K562 (cell line): ENCODE measurements around the gene COQ9. TPM values are rescaled to one million over a fixed set of nuclear protein-coding genes. Genes with fewer than 3 reads are reported as not detected.

Experiments
- ARID2 ChIP-seq: fragments of 450-650 bp; IDR thresholded peaks from 2 replicates; pipeline ENCODE4 v1.6.1; 2017; ENCODE audit warnings: antibody characterized with exemption, mild to moderate bottlenecking
- BRD4 ChIP-seq: fragments of 200-600 bp; sonication (generic); IDR thresholded peaks from 2 replicates; pipeline ENCODE4 v1.6.1; 2017; ENCODE audit warnings: inconsistent platforms
- DPF2 ChIP-seq: fragments of 450-650 bp; IDR thresholded peaks from 2 replicates; pipeline ENCODE4 v1.6.1; 2016
- FOXP1 ChIP-seq: sonication (generic); formaldehyde crosslinking; IDR thresholded peaks from 2 replicates; pipeline ENCODE4 v1.8.0; 2022; ENCODE audit warnings: mild to moderate bottlenecking, missing genetic modification reagents
- GABPB1 ChIP-seq: sonication (generic); formaldehyde crosslinking; IDR thresholded peaks from 2 replicates; pipeline ENCODE4 v1.8.0; 2022; ENCODE audit warnings: mild to moderate bottlenecking, missing genetic modification reagents
- HDAC1 ChIP-seq, 2 experiments: fragments of 450-650 bp; IDR thresholded peaks; 2 replicates each; pipeline ENCODE4 v1.6.1; 2016 to 2017; ENCODE audit warnings: inconsistent platforms in 1 of 2, mild to moderate bottlenecking in 1 of 2, moderate library complexity in 1 of 2
- KLF13 ChIP-seq: fragments of 450-650 bp; IDR thresholded peaks from 2 replicates; pipeline ENCODE4 v1.6.1; 2016; ENCODE audit warnings: missing genetic modification characterization, low read depth, mild to moderate bottlenecking, missing compliant biosample characterization, moderate library complexity, borderline replicate concordance
- MED1 ChIP-seq: sonication (generic); formaldehyde crosslinking; IDR thresholded peaks from 2 replicates; pipeline ENCODE4 v1.8.1; 2023; ENCODE audit warnings: missing genetic modification reagents, borderline replicate concordance
- RBM39 ChIP-seq: fragments of 200-400 bp; formaldehyde crosslinking; optimal IDR thresholded peaks from 2 replicates; pipeline ENCODE3; 2018; ENCODE audit warnings: low read depth, low read length
- RCOR1 ChIP-seq, 2 experiments: IDR thresholded peaks; 2 replicates each; pipeline ENCODE4 v1.6.1; 2012; ENCODE audit warnings: low read depth in 2 of 2, low read length in 2 of 2, borderline replicate concordance in 1 of 2, improper control_type of control experiment in 1 of 2
- SMARCE1 ChIP-seq: fragments of 450-650 bp; IDR thresholded peaks from 2 replicates; pipeline ENCODE4 v1.7.1; 2016; ENCODE audit warnings: mild to moderate bottlenecking
- TRIM24 ChIP-seq, 2 experiments: fragments of 450-650 bp; IDR thresholded peaks; 2 replicates each; pipeline ENCODE4 v1.6.1; 2016
- ZKSCAN1 ChIP-seq: fragments of 150-350 bp; IDR thresholded peaks from 2 replicates; pipeline ENCODE4 v1.6.1; 2016; ENCODE audit warnings: low read depth, low read length
- polyA plus RNA-seq, 8 experiments: library from polyadenylated mRNA; depleted of rRNA in 4 of 8; stranded (reverse) in 5 of 8; unstranded in 3 of 8; fragments of >200 nt; fragmentation: Nextera tagmentation in 2 of 8; fragmentation: Illumina TruSeq in 1 of 8; extraction: Ambion mirVana in 2 of 8; extraction: Trizol in 1 of 8; gene quantifications; 2 replicates each; pipeline versions ENCODE4 v1.2.1 to v1.2.3, GENCODE V29; 2011 to 2014; ENCODE audit warnings: inconsistent platforms in 1 of 8, missing spikeins in 1 of 8
- total RNA-seq, 7 experiments: library from RNA; depleted of rRNA in 6 of 7; stranded (reverse); fragments of >200 nt in 6 of 7; fragmentation: Illumina TruSeq in 2 of 7; extraction: Trizol in 2 of 7; gene quantifications; 2 replicates each; pipeline versions ENCODE4 v1.2.1 to v1.2.3, GENCODE V29; 2011 to 2021; ENCODE audit warnings: low replicate concordance in 1 of 7
- TF ChIP-seq, protein P1 (sequence below): sonication (generic); formaldehyde crosslinking; IDR thresholded peaks from 2 replicates; pipeline ENCODE4 v1.8.0; 2022; ENCODE audit warnings: missing genetic modification reagents, mild to moderate bottlenecking, moderate library complexity, borderline replicate concordance
- TF ChIP-seq, protein P2 (sequence below): IDR thresholded peaks from 2 replicates; pipeline ENCODE4 v1.6.1; 2011; ENCODE audit warnings: borderline replicate concordance, low read depth, mild to moderate bottlenecking, moderate library complexity, low read length; ENCODE audit not compliant: insufficient read depth, poor library complexity, severe bottlenecking
- TF ChIP-seq, protein P3 (sequence below), 2 experiments: fragments of 450-650 bp in 1 of 2; sonication (generic) in 1 of 2; formaldehyde crosslinking in 1 of 2; IDR thresholded peaks; 2 replicates each; pipeline versions ENCODE4 v1.7.1 to v1.9.0; 2016 to 2022; ENCODE audit warnings: inconsistent platforms in 1 of 2, mild to moderate bottlenecking in 1 of 2, missing genetic modification reagents in 1 of 2

Gene COQ9
- total and polyA plus RNA-seq, 9 of the 15 experiments (the other 6 are each of a cell fraction or from before 2014, with no cell fraction given), result 35.0 to 139 (median 71.4) TPM

DNA sequence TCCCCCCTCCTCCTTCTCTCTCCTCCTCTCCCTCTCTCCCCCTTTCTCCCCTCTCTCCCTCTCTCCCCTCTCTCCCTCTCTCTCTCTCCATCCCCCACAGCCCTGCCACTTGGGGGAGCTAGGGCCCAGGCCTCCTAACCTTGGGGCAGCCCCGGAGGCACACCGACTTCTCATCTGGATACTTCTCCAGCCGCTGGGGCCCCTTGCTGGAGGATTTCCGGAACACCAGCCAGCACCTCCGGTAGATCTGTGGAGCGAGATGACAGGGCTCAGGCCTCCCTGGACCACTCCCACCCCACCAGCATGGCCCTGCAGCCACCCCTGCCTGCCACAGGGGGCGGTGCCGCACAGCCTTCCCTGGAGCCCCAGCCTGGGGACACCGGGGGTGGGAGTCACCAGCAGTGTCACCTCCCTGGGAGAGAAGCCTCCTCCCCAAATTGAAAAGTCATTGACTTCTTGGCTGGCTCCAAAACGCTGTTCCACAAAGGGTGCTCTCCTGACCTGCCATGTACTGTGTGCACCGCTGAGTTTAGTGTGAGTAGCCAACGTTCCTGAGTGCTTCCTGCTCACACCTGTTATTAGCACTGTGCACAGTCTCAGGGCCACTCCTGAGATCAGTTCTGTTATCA lies 28.5 kb downstream of the COQ9 start (continued):
- TF ChIP-seq TRIM24 (IDR thresholded peaks at IDR 0.05) (no peak), RCOR1 (IDR thresholded peaks at IDR 0.05; ENCODE audit: borderline replicate concordance in 1 of 2, low read depth in 2 of 2, low read length in 2 of 2) (peak in 1 of 2 experiments; percentile 64; a peak in 2 of 4 replicates), SMARCE1 (peak; percentile 66; the same call in 1 of the 2 replicates), ARID2 (peak; percentile 54; the same call in 1 of the 2 replicates), RBM39 (no peak), GABPB1 (CRISPR knock-in tag) (no peak), DPF2 (0 out of 2 replicates have a peak, but pooled peaks have one; percentile 22), BRD4 (no peak), ZKSCAN1 (peak; percentile 11; the same call in 1 of the 2 replicates), HDAC1 (IDR thresholded peaks at IDR 0.05) (0 out of 4 replicates have a peak, but pooled peaks of 1 of the 2 experiments have one; percentile 25), KLF13 (tag) (0 out of 2 replicates have a peak, but pooled peaks have one; percentile 58), FOXP1 (CRISPR knock-in tag) (peak; percentile 59; the same call in 1 of the 2 replicates), MED1 (CRISPR knock-in tag) (no peak)
- TF ChIP-seq, protein P1, sequence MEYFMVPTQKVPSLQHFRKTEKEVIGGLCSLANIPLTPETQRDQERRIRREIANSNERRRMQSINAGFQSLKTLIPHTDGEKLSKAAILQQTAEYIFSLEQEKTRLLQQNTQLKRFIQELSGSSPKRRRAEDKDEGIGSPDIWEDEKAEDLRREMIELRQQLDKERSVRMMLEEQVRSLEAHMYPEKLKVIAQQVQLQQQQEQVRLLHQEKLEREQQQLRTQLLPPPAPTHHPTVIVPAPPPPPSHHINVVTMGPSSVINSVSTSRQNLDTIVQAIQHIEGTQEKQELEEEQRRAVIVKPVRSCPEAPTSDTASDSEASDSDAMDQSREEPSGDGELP, result peak; percentile 73
- TF ChIP-seq, protein P2, sequence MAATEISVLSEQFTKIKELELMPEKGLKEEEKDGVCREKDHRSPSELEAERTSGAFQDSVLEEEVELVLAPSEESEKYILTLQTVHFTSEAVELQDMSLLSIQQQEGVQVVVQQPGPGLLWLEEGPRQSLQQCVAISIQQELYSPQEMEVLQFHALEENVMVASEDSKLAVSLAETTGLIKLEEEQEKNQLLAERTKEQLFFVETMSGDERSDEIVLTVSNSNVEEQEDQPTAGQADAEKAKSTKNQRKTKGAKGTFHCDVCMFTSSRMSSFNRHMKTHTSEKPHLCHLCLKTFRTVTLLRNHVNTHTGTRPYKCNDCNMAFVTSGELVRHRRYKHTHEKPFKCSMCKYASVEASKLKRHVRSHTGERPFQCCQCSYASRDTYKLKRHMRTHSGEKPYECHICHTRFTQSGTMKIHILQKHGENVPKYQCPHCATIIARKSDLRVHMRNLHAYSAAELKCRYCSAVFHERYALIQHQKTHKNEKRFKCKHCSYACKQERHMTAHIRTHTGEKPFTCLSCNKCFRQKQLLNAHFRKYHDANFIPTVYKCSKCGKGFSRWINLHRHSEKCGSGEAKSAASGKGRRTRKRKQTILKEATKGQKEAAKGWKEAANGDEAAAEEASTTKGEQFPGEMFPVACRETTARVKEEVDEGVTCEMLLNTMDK, result peak; percentile 48
- TF ChIP-seq, protein P3, sequence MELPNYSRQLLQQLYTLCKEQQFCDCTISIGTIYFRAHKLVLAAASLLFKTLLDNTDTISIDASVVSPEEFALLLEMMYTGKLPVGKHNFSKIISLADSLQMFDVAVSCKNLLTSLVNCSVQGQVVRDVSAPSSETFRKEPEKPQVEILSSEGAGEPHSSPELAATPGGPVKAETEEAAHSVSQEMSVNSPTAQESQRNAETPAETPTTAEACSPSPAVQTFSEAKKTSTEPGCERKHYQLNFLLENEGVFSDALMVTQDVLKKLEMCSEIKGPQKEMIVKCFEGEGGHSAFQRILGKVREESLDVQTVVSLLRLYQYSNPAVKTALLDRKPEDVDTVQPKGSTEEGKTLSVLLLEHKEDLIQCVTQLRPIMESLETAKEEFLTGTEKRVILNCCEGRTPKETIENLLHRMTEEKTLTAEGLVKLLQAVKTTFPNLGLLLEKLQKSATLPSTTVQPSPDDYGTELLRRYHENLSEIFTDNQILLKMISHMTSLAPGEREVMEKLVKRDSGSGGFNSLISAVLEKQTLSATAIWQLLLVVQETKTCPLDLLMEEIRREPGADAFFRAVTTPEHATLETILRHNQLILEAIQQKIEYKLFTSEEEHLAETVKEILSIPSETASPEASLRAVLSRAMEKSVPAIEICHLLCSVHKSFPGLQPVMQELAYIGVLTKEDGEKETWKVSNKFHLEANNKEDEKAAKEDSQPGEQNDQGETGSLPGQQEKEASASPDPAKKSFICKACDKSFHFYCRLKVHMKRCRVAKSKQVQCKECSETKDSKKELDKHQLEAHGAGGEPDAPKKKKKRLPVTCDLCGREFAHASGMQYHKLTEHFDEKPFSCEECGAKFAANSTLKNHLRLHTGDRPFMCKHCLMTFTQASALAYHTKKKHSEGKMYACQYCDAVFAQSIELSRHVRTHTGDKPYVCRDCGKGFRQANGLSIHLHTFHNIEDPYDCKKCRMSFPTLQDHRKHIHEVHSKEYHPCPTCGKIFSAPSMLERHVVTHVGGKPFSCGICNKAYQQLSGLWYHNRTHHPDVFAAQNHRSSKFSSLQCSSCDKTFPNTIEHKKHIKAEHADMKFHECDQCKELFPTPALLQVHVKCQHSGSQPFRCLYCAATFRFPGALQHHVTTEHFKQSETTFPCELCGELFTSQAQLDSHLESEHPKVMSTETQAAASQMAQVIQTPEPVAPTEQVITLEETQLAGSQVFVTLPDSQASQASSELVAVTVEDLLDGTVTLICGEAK (IDR thresholded peaks at IDR 0.05), result 0 out of 2 replicates have a peak, but pooled peaks have one; percentile 22
- TF ChIP-seq, protein P3 (CRISPR knock-in tag; IDR thresholded peaks at IDR 0.05), result no peak
